Measurements from ENCODE around the gene ACAD8. TPM values are rescaled to one million over a fixed set of nuclear protein-coding genes. Genes with fewer than 3 reads are reported as not detected.

The ACAD8 gene
- 19.5 and 22.3 TPM in 2 replicates for total RNA-seq

DNA sequence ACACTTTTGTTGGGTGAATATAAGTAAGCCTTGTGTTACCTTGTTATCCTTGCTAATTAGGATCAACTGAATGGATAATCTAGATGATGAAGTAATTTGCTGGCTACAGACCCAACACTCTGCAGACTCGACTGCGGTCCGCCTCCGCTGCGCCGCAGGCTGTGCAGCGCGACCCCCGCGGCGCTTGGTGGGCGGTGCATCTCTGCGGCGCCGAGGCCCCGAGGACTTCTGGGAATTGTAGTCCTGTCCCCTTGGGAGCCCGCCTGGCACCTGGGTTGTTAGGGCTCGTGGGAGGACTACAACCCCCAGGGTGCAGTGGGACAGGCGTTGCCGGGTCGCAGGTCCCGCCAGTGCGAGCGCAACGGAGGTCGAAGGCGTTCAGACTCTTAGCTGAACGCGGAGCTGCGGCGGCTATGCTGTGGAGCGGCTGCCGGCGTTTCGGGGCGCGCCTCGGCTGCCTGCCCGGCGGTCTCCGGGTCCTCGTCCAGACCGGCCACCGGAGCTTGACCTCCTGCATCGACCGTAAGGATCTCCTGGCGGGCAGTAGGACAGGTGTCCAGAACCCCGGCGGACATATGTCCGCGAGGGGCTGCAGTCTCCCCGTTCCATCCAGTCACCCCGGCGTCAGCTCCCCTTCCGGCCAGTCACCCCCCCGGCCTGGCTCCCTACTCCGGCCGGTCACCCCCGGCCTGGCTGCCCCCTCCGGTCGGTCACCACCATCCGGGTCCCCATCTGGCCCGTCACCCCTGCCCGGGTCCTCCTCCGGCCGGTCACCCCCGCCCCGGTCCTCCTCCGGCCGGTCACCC lies at the start of gene ACAD8, which contains the start of gene THYN1:
Gene ACAD8 (plus strand): TSS at position 381 of the 806 bp plus-strand sequence. CDS start 33 bp downstream, at position 414.
Gene THYN1 (minus strand): TSS at position 165 of the 806 bp plus-strand sequence. CDS start 470 bp downstream, outside the sequence.

DNA sequence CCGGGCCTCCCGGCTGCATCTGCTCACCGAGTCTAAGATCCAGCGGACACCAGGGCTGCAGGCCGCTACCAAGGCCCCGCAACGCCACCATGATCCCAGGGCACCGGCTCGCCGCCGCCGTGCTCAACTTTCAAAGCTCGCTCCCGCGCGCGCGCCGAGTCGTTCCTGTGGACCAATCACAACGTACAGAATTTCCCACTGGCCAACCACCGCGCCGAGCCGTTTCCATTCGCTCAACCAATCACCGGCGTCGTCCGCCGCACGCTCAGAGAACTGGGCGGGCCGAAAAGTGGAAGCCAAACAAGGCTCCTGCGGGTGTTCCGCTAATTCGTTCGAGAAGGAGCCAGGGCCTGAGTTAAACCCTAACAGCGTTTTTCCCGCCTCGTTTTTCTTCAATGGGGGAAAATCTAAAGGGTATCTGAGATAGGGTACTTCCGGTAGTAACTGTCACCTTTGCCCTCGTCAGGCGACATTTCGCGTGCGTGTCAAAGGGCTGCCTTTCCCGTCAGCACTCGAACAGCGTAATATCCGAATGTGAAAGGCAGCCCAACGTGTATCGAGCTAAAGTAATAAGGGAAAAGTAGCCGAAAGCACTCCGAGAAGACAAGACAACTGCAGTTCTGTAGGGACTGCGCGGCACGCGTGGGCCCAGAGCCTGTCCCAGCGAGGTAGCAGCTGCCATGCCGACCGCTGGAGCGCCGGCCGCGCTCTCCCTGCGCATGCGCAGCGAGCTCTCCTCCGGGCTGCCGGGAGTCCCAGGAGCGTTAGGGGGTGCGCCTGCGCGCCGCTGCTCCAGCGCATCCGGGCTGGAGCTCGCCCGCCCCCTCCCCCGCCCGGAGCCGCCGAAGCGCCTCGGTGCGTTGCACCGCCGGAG lies 29.3 kb upstream of the ACAD8 start, which contains the start of the genes NCAPD3 and VPS26B:
Gene NCAPD3 (minus strand): TSS at position 132 of the 874 bp plus-strand sequence. CDS start 41 bp downstream, at position 91.
Gene VPS26B (plus strand): TSS at position 836 of the 874 bp plus-strand sequence. CDS start 452 bp downstream, outside the sequence.

GRCh38 chr11:134275534-134276395 lies 22.4 kb downstream of the ACAD8 start, which contains the start of gene GLB1L3:
TSS of gene GLB1L3 (plus strand) at chr11:134276379. CDS start at chr11:134276741, 362 bp downstream.

Other genes with a start within 250 kb of the ACAD8 start
- 114 and 160 TPM in 2 replicates for gene JAM3, start 184.5 kb upstream of the ACAD8 start, total RNA-seq
- gene NCAPD3, start 29.6 kb upstream of the ACAD8 start, total RNA-seq: 15.7 and 21.1 TPM in 2 replicates
- 30.5 and 37.2 TPM in 2 replicates for gene VPS26B, start 28.9 kb upstream of the ACAD8 start, total RNA-seq
- gene THYN1, start 216 bp upstream of the ACAD8 start, total RNA-seq: 94.2 and 112 TPM in 2 replicates
- not detected in 2 replicates for gene GLB1L3, start 22.8 kb downstream of the ACAD8 start, total RNA-seq
- gene GLB1L2, start 78.4 kb downstream of the ACAD8 start, total RNA-seq: 0.32 and 0.76 TPM in 2 replicates
- under 0.01 TPM in 2 replicates for gene B3GAT1, start 158.7 kb downstream of the ACAD8 start, total RNA-seq